ENCODE data around the gene CLASRP.

DNA sequence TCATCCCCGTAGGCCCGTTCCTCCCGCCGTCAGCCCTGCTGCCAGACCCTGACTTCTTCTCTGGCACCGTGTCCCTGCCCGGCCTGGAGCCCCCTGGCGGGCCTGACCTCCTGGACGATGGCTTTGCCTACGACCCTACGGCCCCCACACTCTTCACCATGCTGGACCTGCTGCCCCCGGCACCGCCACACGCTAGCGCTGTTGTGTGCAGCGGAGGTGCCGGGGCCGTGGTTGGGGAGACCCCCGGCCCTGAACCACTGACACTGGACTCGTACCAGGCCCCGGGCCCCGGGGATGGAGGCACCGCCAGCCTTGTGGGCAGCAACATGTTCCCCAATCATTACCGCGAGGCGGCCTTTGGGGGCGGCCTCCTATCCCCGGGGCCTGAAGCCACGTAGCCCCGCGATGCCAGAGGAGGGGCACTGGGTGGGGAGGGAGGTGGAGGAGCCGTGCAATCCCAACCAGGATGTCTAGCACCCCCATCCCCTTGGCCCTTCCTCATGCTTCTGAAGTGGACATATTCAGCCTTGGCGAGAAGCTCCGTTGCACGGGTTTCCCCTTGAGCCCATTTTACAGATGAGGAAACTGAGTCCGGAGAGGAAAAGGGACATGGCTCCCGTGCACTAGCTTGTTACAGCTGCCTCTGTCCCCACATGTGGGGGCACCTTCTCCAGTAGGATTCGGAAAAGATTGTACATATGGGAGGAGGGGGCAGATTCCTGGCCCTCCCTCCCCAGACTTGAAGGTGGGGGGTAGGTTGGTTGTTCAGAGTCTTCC is 1.3 kb upstream of the CLASRP start:
- TF ChIP-seq, protein P1, sequence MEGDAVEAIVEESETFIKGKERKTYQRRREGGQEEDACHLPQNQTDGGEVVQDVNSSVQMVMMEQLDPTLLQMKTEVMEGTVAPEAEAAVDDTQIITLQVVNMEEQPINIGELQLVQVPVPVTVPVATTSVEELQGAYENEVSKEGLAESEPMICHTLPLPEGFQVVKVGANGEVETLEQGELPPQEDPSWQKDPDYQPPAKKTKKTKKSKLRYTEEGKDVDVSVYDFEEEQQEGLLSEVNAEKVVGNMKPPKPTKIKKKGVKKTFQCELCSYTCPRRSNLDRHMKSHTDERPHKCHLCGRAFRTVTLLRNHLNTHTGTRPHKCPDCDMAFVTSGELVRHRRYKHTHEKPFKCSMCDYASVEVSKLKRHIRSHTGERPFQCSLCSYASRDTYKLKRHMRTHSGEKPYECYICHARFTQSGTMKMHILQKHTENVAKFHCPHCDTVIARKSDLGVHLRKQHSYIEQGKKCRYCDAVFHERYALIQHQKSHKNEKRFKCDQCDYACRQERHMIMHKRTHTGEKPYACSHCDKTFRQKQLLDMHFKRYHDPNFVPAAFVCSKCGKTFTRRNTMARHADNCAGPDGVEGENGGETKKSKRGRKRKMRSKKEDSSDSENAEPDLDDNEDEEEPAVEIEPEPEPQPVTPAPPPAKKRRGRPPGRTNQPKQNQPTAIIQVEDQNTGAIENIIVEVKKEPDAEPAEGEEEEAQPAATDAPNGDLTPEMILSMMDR (IDR thresholded peaks at IDR 0.05; ENCODE audit: low read depth, low read length): no peak
- no peak for TF ChIP-seq EZH2phosphoT487 (IDR thresholded peaks at IDR 0.05; ENCODE audit: low read depth)
